Inferior parietal cortex (tissue), 1 donor: ENCODE data around the gene SH2D2A.
A peak's percentile ranks its signal among the peaks of the same experiment; 100 is the strongest.

Source experiments
- DNase-seq: peaks from one replicate; pipeline ENCODE4 v3.0.0-alpha.2; 2016; ENCODE audit errors: extremely low spot score

The SH2D2A gene

DNA sequence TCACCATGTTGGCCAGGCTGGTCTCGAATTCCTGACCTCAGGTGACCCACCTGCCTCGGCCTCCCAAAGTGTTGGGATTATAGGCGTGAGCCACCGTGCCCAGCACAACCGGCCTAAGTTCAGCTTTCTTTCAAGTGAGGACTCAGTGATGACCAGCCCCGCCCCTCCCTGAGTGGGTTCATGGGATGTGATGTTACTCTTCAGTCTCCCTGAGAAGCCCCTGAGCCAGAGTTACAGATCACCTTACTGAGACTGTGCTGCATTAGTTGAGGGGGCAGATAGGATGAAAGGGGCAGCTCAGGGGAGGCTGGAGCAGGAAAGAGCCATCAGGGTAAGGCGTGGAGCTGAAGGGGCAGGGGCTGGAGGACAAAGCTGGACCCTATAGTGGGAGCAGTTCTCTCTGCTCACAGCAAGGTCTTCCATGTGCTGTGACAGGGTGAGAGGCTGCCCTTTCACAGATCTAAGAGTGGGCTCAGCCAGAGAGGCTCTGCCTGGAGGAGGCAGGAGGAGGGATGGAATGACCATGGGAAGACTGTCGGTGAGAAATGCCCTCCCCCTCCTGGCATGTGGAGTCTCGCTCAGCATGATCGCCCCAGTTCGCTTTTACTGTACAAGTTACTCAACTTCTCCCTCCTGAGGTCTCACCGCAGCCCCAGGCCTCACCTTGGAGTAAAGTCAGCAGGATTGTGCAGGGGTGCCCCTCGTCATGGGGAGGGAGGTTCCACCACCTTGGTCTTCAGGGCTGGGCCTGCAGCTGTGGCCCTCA lies 13.4 kb downstream of the SH2D2A start:
- DNase-seq, result no peak

DNA sequence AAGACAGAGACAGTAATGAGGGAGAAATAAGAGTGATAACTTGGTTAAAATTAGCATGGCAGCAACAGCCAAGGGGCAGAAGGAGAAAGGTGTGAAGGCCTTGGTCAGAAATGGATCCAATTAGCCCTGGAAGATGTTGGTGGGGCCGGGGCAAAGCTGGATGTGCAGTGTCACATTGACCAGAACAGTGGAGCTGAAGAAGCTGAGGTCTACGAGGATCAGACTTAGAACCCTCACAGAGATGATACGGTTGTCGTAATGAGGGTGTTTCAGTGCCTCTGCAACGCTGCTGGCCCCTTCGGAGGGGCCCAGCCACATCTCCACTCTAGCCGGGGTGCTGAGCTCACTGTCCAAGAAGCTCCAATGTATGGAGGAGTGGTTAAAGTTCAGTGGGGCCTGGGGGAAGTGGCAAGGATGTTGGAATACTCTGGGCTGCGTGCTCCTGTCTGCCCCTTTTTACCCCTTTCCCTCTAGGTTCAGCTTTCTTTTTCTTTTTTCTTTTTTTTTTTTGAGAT lies 14.2 kb downstream of the SH2D2A start:
- DNase-seq, result no peak

DNA sequence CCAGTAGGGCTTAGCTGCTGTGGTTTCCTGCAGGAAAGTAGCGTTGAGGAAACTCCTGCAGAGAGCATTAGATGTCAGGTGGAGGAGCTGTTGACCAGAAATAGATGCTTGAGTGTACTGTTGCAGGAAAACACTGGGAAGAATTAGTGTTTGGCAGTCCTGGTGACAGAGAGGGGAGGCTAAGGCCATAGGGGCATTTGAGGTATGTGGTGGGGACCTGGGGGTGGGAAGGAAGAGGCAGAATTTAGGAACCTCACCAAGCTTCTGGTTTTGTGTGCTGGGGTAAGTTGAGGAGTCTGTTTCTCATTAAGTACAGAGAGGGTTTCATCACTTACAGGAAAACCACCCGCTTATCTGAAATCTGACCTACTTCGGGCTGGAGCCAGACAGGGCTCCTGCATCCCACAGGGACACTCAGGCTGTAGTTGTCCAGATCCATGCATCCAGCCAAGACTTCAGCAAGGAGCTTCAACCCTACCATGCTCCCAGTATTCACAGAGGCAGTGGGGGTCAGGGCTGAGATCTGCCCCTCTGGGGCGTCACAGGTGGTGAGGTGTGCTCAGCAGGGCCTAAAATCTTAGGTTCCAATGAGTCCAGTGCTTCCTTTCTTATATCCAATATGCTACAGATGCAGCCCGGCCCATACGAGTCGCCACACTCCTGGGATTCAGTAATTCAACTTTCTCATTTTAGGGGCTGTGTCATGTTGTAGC lies 15.1 kb downstream of the SH2D2A start:
- no peak for DNase-seq

DNA sequence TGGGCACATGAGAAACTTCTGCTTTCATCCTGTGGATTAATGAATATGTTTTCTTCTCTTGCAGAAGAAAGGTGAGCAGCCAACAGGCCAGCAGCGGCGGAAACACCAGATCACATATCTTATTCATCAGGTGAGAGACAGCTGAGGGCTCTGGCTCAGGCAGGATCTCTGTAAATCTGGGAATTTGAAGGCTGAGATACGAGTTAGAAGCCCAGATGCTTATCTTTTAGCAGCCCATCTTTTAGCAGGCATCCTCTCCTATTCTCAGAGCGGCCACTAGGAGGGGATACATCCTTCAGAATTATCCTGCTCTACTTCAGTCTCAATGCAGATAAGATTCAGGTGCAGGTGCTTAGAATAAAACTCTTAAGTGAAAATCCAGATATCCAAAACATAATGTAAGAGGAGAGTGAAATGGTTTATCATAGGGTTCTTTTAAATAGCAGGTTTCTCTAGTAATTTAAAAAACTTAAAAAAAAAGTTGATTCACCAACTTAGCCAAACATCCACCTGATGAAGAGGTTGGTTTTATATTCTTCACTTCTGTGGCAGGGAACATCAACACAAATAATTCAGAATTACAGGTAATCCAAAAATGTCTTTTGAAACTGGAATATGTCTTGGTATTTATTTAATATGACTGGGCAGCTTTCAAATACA lies 19.3 kb downstream of the SH2D2A start:
- peak; percentile 74 for DNase-seq

DNA sequence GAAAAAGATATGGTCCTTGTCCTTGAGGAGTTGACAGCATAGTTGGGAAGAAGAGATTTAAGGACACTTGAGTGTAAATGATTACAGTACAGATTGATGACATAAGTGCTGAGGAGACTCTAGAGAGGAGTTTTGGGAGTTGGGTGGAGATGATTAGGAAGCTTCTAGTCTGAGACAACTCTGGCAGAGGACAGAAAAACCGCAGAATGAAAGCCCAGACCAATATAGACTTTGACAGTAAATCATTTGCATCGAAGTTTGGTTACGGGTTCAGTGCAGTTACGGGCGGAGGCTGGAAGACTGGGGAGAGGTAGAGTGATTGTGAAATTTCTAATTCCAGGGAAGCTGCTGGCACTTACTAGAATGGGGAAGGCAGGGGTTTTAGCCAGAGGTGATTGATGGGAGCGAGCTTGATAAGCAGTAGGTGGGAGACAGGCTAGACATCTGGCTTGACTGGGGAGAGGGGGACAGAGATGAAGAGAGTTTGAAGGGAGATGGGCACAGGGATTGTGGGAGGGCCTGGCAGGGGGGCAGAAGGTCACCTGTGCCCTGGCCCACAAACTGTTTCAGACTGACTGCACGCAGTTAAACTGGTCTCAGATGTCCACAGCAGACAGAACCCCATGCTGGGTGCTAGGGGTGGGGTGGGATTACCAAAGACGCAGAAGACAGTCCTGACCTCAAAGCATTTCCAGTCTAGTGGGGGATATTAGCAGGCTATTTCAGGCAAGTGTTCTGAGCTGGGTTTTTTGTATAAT lies 20.1 kb downstream of the SH2D2A start:
- no peak for DNase-seq

GRCh38 chr1:156795787-156796186 lies 20.9 kb downstream of the SH2D2A start:
- peak; percentile 76 for DNase-seq

DNA sequence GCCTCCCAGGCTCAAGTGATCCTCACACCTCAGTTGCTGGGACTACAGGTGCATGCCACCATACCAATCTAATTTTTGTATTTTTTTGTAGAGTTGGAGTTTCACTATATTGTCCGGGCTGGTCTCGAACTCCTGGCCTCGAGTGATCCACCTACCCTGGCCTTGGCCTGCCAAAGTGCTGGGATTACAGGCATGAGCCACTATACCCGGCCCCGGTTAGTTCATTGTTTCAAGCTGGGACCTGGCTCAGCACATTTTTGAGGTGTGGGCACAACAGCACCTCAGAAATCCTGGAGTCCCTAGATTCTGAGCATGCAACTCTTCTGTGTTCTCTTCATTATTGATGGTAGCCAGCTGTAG lies 21.3 kb downstream of the SH2D2A start:
- no peak for DNase-seq

- no peak for DNase-seq
These were observed 21.9 kb downstream of the SH2D2A start for GRCh38 chr1:156794506-156795373.

DNA sequence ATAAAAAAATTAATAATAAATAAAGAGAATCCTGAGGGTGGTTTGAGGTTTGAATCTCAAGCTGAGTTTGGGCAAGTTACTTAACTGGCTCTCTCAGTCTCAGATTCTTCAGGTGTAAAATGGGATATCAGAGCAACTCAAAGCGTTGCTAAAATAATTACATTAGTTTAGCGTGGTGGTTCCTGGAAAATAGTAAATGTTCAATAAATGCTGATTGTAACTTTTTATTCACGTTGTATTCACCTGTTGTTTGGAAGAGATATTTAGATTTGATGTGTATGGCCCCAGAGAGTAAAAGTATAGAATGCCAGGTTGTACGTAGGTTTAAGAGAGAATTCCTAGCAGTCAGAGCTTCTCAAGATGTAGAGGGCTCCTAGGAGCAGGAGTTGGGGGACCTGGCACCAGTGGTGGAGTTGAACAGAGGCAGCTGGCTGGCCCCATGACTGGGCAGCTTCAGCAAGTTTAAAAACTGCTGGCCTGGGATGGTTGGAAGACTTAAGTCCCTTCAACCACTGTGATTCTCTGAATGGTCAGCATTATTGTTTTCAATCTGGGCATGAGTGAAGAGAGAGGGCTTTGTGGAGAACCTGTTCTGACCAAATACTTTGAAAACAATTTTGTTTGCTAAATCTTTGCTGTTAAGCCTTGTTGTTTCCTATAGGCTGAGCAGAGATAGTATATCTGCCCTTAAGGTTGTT lies 26.9 kb downstream of the SH2D2A start:
- no peak for DNase-seq

DNA sequence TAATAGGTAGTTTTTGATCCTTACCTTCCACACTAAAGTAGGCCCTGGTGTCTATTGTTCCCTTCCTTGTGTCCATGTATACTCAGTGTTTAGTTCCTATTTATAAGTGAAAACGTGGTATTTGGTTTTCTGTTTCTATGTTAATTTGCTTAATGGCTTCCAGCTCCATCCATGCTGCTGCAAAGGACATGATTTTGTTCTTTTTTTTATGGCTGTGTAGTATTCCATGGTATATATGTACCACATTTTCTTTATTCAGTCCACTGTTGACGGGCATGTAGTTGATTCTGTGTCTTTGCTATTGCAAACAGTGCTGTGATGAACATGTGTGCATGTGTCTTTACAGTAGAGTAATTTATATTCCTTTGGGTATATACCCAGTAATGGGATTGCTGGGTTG lies 28.5 kb downstream of the SH2D2A start:
- DNase-seq, result no peak

DNA sequence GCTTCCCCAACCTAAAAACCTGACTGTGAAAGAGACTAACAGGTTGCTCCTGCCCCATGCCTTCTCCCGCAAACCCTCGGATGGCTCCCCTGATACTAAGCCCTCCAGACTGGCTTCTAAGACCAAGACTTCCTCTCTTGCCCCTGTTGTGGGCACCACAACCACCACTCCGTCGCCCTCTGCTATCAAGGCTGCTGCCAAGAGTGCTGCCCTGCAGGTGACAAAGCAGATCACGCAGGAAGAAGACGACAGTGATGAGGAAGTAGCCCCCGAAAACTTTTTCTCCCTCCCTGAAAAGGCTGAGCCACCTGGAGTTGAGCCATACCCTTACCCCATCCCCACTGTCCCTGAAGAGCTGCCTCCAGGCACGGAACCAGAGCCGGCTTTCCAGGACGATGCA lies 30.0 kb downstream of the SH2D2A start:
- no peak for DNase-seq

DNA sequence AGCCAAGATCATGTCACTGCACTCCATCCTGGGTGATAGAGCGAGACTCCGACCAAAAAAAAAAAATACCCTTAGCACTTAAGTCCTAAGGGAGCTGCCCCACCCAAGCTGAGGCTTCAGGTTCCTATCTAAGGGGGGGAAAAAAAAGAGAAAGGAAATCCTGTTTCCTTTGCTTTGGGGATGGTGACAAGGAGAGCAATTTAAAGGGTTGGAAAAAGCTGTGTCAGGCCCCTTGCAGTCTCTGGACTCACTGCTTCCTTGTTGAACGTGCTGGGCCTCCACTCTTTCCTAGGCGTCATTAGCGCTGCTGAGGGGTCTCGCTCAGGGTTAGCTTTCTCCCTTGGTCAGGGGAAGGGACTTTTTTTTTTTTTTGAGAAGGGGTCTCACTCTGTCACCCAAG lies 31.2 kb downstream of the SH2D2A start:
- DNase-seq, result no peak

DNA sequence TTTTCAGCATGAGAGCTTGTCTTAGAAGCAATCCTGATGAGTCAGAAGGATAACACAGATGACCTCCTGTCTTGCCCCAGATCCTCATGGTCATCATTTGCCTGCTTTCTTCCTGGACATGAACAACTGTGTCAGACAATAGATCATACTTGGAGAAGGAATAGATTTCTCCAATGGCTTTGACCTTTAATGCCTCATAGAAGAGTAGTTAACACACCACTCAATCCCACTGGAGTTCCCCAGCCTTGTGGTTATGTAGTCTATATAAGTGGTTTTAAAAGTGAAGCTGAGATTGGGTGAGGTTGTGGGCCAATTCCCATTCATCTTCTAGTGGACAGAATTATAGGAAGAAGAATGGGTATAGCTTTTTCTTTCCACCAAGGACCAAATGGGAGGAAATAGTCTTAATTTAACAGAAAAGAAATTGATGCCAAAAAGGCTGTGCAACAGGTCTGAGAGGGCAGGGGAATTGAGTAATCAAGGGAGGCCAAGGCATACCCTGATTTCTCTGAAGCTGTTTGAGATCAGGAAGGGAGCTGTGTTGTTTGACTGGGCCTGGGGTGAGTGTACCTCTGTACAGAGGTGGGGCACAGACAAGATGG lies 35.0 kb downstream of the SH2D2A start:
- DNase-seq, result no peak

DNA sequence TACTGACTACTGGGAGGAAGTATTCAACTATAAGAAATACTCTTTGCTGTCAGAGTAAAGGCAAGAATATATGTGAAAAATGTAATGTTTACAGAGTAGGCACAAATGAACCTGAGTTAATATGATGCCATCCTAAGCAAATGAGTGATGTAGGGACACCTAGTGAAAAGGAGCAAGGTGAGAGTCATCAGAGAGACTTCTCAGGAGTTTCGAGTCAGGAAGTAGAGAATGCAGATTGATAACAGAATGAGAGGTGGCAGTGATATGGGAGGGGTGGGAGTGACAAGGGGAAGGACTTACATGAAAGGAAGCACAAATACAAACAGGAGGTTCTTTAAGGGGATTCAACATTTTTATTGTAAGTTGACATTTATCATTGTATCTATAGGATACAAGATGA lies 39.1 kb downstream of the SH2D2A start:
- no peak for DNase-seq

GRCh38 chr1:156776942-156777341 lies 39.7 kb downstream of the SH2D2A start:
- no peak for DNase-seq

DNA sequence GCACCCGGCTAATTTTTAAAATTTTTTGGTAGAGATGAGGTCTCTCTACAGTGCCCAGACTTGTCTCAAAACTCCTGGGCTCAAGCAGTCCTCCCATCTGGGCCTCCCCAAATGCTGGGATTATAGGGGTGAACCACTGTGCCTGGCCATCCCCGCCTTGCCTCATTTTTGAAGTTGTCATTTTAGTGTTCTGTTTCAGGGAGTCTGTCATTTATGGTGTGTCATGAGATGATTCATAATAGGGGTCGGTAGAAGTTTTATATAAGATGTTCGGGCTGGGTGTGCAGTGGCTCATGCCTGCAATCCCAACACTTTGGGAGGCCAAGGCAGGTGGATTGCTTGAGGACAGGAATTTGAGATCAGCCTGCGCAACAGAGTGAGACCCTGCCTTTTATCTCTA lies 40.8 kb downstream of the SH2D2A start:
- no peak for DNase-seq

DNA sequence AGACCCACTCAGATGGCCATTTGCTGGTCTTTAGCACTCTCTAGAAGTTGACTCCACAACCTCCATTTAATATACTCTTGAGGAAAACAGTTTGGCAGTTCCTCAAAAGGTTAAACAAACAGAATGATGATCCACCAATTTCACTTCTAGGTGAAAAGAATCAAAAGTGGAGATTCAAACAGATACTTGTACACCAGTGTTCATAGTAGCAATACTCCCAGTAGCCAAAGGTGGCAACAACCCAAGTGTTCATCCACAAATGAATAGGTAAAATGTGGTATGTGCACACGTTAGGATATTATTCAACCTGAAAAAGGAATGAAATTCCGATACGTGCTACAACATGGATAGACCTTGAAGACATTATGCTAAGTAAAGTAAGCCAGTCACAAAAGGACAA lies 43.0 kb downstream of the SH2D2A start:
- no peak for DNase-seq

- DNase-seq, result no peak
These were observed 43.7 kb downstream of the SH2D2A start for GRCh38 chr1:156772728-156773497.

- DNase-seq, result no peak
These were observed 44.4 kb downstream of the SH2D2A start for GRCh38 chr1:156772222-156772621.
